IMR-90 (cell line): ENCODE measurements around the gene SLC25A12. TPM values are rescaled to one million over a fixed set of nuclear protein-coding genes. Genes with fewer than 3 reads are reported as not detected.
"Not testable (repeated sequence)": the region's sequence is repeated elsewhere in the genome, so short reads cannot be mapped to it uniquely, and the experiment has no call there.

Experiments
- ATAC-seq: fragments of 200-7000 bp; cut with Tn5 transposase; 2 replicates; pipeline ENCODE4 v1.9.1; 2020; ENCODE audit warnings: low read depth, mild to moderate bottlenecking, moderate library complexity
- BruUV-seq: library from RNA; stranded (reverse); fragments of 400-500 nt; replicated peaks from 2 replicates; lab custom pipeline; 2021; lab: Mats Ljungman, UMichigan
- CTCF ChIA-PET: fragments of 300-600 bp; formaldehyde crosslinking; extraction: SDS; loops from one replicate; lab custom pipeline; 2021; ENCODE audit warnings: antibody characterized with exemption; lab: Yijun Ruan, JAX
- POLR2A ChIA-PET: fragments of 300-600 bp; sonication (Branson Sonifier 250); formaldehyde crosslinking; loops from one replicate; lab custom pipeline; 2022; ENCODE audit warnings: antibody characterized with exemption; ENCODE audit not compliant: unreplicated experiment; lab: Charles Lee
- DNase-seq: peaks from one replicate; pipeline ENCODE4 v3.0.0; 2013
- H2AFZ ChIP-seq: replicated peaks from 2 replicates; pipeline ENCODE3; 2013; ENCODE audit warnings: low read length, mild to moderate bottlenecking; ENCODE audit not compliant: poor library complexity
- H2AK5ac ChIP-seq: 2 replicates; pipeline ENCODE4 v1.6.1; 2013; ENCODE audit warnings: low read depth, low read length, inconsistent platforms
- H2AK9ac ChIP-seq: replicated peaks from 2 replicates; pipeline ENCODE3; 2013; ENCODE audit warnings: mild to moderate bottlenecking, low read depth, low read length, moderate library complexity; ENCODE audit not compliant: poor library complexity
- H2BK120ac ChIP-seq: 2 replicates; pipeline ENCODE4 v1.6.1; 2013; ENCODE audit warnings: low read depth, low read length, inconsistent platforms
- H2BK15ac ChIP-seq: 3 replicates; pipeline ENCODE4 v1.6.1; 2013; ENCODE audit warnings: low read depth, low read length, inconsistent platforms
- H2BK20ac ChIP-seq: 2 replicates; pipeline ENCODE4 v1.6.1; 2013; ENCODE audit warnings: low read depth, mild to moderate bottlenecking, inconsistent platforms, low read length, moderate library complexity
- H2BK5ac ChIP-seq: 2 replicates; pipeline ENCODE4 v1.6.1; 2013; ENCODE audit warnings: mild to moderate bottlenecking, low read depth, low read length, inconsistent platforms; ENCODE audit not compliant: poor library complexity, severe bottlenecking
- H3K14ac ChIP-seq: replicated peaks from 2 replicates; pipeline ENCODE4 v1.6.1; 2013; ENCODE audit warnings: low read depth, low read length, inconsistent platforms
- H3K18ac ChIP-seq: 2 replicates; pipeline ENCODE4 v1.6.1; 2013; ENCODE audit warnings: low read depth, low read length, control low read depth
- H3K23ac ChIP-seq: 2 replicates; pipeline ENCODE4 v1.6.1; 2013; ENCODE audit warnings: low read depth, low read length, inconsistent platforms
- H3K27ac ChIP-seq: 2 replicates; pipeline ENCODE4 v1.5.1; 2013; ENCODE audit warnings: mild to moderate bottlenecking, control low read depth, low read length; ENCODE audit not compliant: insufficient read depth
- H3K27me3 ChIP-seq: 2 replicates; pipeline ENCODE4 v1.6.1; 2013; ENCODE audit warnings: low read length; ENCODE audit not compliant: control insufficient read depth, insufficient read depth
- H3K36me3 ChIP-seq: 2 replicates; pipeline ENCODE4 v1.6.1; 2013; ENCODE audit warnings: low read length, mixed read lengths; ENCODE audit not compliant: control insufficient read depth, insufficient read depth
- H3K4ac ChIP-seq: 2 replicates; pipeline ENCODE4 v1.6.1; 2013; ENCODE audit warnings: low read depth, low read length, inconsistent platforms
- H3K4me1 ChIP-seq: 2 replicates; pipeline ENCODE4 v1.6.1; 2013; ENCODE audit warnings: low read length, mixed read lengths; ENCODE audit not compliant: control insufficient read depth, insufficient read depth
- H3K4me2 ChIP-seq: 2 replicates; pipeline ENCODE4 v1.6.1; 2013; ENCODE audit warnings: low read depth, mild to moderate bottlenecking, control low read depth, low read length, moderate library complexity
- H3K4me3 ChIP-seq: 2 replicates; pipeline ENCODE4 v1.5.1; 2013; ENCODE audit warnings: low read depth, mild to moderate bottlenecking, control low read depth, low read length, moderate library complexity; ENCODE audit not compliant: insufficient read depth
- H3K56ac ChIP-seq: 2 replicates; pipeline ENCODE4 v1.6.1; 2013; ENCODE audit warnings: low read length, inconsistent platforms; ENCODE audit not compliant: insufficient read depth; ENCODE audit errors: extremely low read depth
- H3K79me1 ChIP-seq, 2 experiments: 2 replicates each; pipeline ENCODE4 v1.6.1; 2013; ENCODE audit warnings: low read length in 2 of 2, inconsistent platforms in 1 of 2, low read depth in 1 of 2
- H3K9ac ChIP-seq: 2 replicates; pipeline ENCODE4 v1.6.1; 2013; ENCODE audit warnings: low read depth, low read length, control low read depth
- H3K9me1 ChIP-seq: 2 replicates; pipeline ENCODE4 v1.6.1; 2013; ENCODE audit warnings: low read length, inconsistent platforms; ENCODE audit not compliant: insufficient read depth
- H3K9me3 ChIP-seq: 2 replicates; pipeline ENCODE4 v1.6.1; 2013; ENCODE audit warnings: low read length; ENCODE audit not compliant: control insufficient read depth, insufficient read depth
- H4K20me1 ChIP-seq: 2 replicates; pipeline ENCODE4 v1.6.1; 2013; ENCODE audit warnings: low read length, inconsistent platforms; ENCODE audit not compliant: insufficient read depth
- H4K5ac ChIP-seq: 2 replicates; pipeline ENCODE4 v1.6.1; 2013; ENCODE audit warnings: mild to moderate bottlenecking, low read depth, low read length, control low read depth
- H4K8ac ChIP-seq, 2 experiments: 2 replicates each; pipeline ENCODE4 v1.6.1; 2013; ENCODE audit warnings: low read depth in 2 of 2, low read length in 2 of 2, control low read depth in 1 of 2, inconsistent platforms in 1 of 2
- H4K91ac ChIP-seq: 2 replicates; pipeline ENCODE4 v1.6.1; 2013; ENCODE audit warnings: low read depth, low read length, inconsistent platforms; ENCODE audit not compliant: insufficient read depth
- CHD1 ChIP-seq: IDR thresholded peaks from 2 replicates; pipeline ENCODE4 v1.6.1; 2012; ENCODE audit warnings: low read depth, low read length, improper control_type of control experiment
- MXI1 ChIP-seq: IDR thresholded peaks from 2 replicates; pipeline ENCODE4 v1.6.1; 2012; ENCODE audit warnings: low read depth, mild to moderate bottlenecking, low read length, moderate library complexity, borderline replicate concordance
- WGBS, 2 experiments: methylation state at CpG; one replicate each; pipeline versions ENCODE4 v1.1.5 to v1.1.7; 2013; ENCODE audit warnings: missing lambda C conversion rate in 2 of 2; ENCODE audit not compliant: insufficient read length in 1 of 2; ENCODE audit errors: extremely low coverage in 2 of 2; 5-methylcytosine and 5-hydroxymethylcytosine counted together
- dilution Hi-C: fragments of 300-500 bp; cut with HindIII; formaldehyde crosslinking; loops from one replicate; pipeline ENCODE4 v1.14.3; 2018; ENCODE audit warnings: low sequenced_read_pairs; ENCODE audit not compliant: unreplicated experiment
- in situ Hi-C: fragments of 300-500 bp; cut with MboI; formaldehyde crosslinking; loops from 3 replicates; pipeline ENCODE4 v1.14.3; 2019; ENCODE audit warnings: low sequenced_read_pairs, inconsistent platforms, mixed read lengths
- intact Hi-C: fragments of 100-400 bp; cut with micrococcal nuclease; formaldehyde crosslinking; loops from 2 replicates; pipeline ENCODE4 v1.10.0; 2022
- polyA plus RNA-seq, 3 experiments: library from polyadenylated mRNA; depleted of rRNA; stranded (reverse); fragments of >200 nt; gene quantifications; 2 replicates each; pipeline ENCODE4 v1.2.3, GENCODE V29; 2012; ENCODE audit warnings: low replicate concordance in 1 of 3
- total RNA-seq: library from RNA; depleted of rRNA; stranded (reverse); fragments of >200 nt; gene quantifications from 2 replicates; pipeline ENCODE4 v1.2.3, GENCODE V29; 2012

The SLC25A12 gene
- total and polyA plus RNA-seq, 2 of the 4 experiments (the other 2 are of a cell fraction): 16.3 to 17.6 TPM

GRCh38 chr2:171902840-171903420 is 8.9 kb upstream of the SLC25A12 start:
- dilution Hi-C loops (no loop called here), intact Hi-C loops (no loop called here), in situ Hi-C loops (no loop called here)
- ATAC-seq (no peak), DNase-seq (no peak)
- H2BK20ac ChIP-seq: no peak overlapping the region
- CTCF ChIA-PET: no interaction called here
- no peak overlapping the region for H4K5ac ChIP-seq
- TF ChIP-seq CHD1: no peak
- TF ChIP-seq MXI1: no peak
- H3K14ac ChIP-seq: no peak overlapping the region
- no peak overlapping the region for H2BK15ac ChIP-seq
- no peaks in the 10 kb centered on the region for H3K4me1 ChIP-seq
- H2BK120ac ChIP-seq: no peak overlapping the region
- no peak overlapping the region for H4K8ac ChIP-seq
- H3K4me2 ChIP-seq: no peak overlapping the region
- POLR2A ChIA-PET: no interaction called here
- H3K56ac ChIP-seq: no peak overlapping the region
- H3K4me3 ChIP-seq: no peak overlapping the region
- no peak overlapping the region for H2AK5ac ChIP-seq
- no peaks in the 10 kb centered on the region for H3K9me1 ChIP-seq
- no peak overlapping the region for H3K4ac ChIP-seq
- no peak overlapping the region for H3K9ac ChIP-seq
- H2AK9ac ChIP-seq: no peak overlapping the region
- H4K91ac ChIP-seq: no peak overlapping the region
- H3K23ac ChIP-seq: no peak overlapping the region
- no peaks in the 10 kb centered on the region for H3K79me1 ChIP-seq
- no TSS peak for BruUV-seq
- H3K36me3 ChIP-seq: no peaks in the 10 kb centered on the region
- H3K27ac ChIP-seq: no peak overlapping the region
- H3K9me3 ChIP-seq: no peaks in the 10 kb centered on the region
- no peak overlapping the region for H2BK5ac ChIP-seq
- no peaks in the 10 kb centered on the region for H4K20me1 ChIP-seq
- H3K18ac ChIP-seq: no peak overlapping the region
- peaks cover 2% of the 10 kb centered on the region; the same call in 1 of the 2 replicates for H3K27me3 ChIP-seq
- WGBS, 2 experiments: no CpG with 5 or more reads among the region's 2 CpGs
- H2AFZ ChIP-seq: no peak overlapping the region

- dilution Hi-C loops: not testable (repeated sequence)
Measured at GRCh38 chr2:171899623-171900282, 5.7 kb upstream of the SLC25A12 start.

More at GRCh38 chr2:171899623-171900282, 5.7 kb upstream of the SLC25A12 start:
- H2BK15ac ChIP-seq, H2AFZ ChIP-seq, H3K4me3 ChIP-seq, H2BK20ac ChIP-seq, intact Hi-C loops, H3K9me3 ChIP-seq, H3K27me3 ChIP-seq, DNase-seq, H3K56ac ChIP-seq, H4K20me1 ChIP-seq, H3K23ac ChIP-seq, H2AK9ac ChIP-seq, H3K27ac ChIP-seq, BruUV-seq, H3K9me1 ChIP-seq, H2AK5ac ChIP-seq, H3K36me3 ChIP-seq, H3K4me2 ChIP-seq, H4K5ac ChIP-seq, H3K14ac ChIP-seq, in situ Hi-C loops, POLR2A ChIA-PET, H4K91ac ChIP-seq, ATAC-seq, CTCF ChIA-PET, H3K4me1 ChIP-seq, H3K79me1 ChIP-seq, H4K8ac ChIP-seq, H3K18ac ChIP-seq, H3K9ac ChIP-seq, H3K4ac ChIP-seq, H2BK5ac ChIP-seq, H2BK120ac ChIP-seq: not testable (repeated sequence)
- WGBS, 2 experiments: 100% methylated on average over 4 of the region's 58 CpGs; no CpG with 5 or more reads in 1 of the 2 experiments
